OCI-LY3 (cell line): ENCODE results near the gene RBL2.

Experiments used
- CTCF ChIP-seq: fragments of 200-600, 300-600 bp; sonication (generic); IDR thresholded peaks from 2 replicates; pipeline ENCODE4 v1.5.1; 2014; ENCODE audit warnings: antibody characterized with exemption, low read length, low read depth
- EZH2phosphoT487 ChIP-seq: fragments of 200-600 bp; shearing (Covaris generic); IDR thresholded peaks from 2 replicates; pipeline ENCODE4 v1.6.1; 2018; ENCODE audit warnings: antibody characterized with exemption, mixed run types, low read depth

GRCh38 chr16:53506254-53506653 is 72.0 kb downstream of the RBL2 start:
- no peak for TF ChIP-seq CTCF
- TF ChIP-seq EZH2phosphoT487, result no peak
